Body of pancreas (tissue), 4 donors: ENCODE measurements around the gene TNFRSF1A. TPM values are rescaled to one million over a fixed set of nuclear protein-coding genes. Genes with fewer than 3 reads are reported as not detected.

ENCODE experiments used
- ATAC-seq: fragments of 150-250 bp; one replicate; pipeline ENCODE4 v1.9.1; 2016
- DNase-seq, 4 donors: peaks; one replicate each; pipeline ENCODE4 v3.0.0-alpha.2; 2019
- H3K27ac ChIP-seq, 4 donors: fragments of 200-600 bp; sonication (generic); 1 replicate in 3 of 4; 2 replicates in 1 of 4; pipeline versions ENCODE4 v1.5.1 to v1.6.1; 2016 to 2019; ENCODE audit warnings: mild to moderate bottlenecking in 1 of 4, mixed read lengths in 1 of 4, moderate library complexity in 1 of 4
- H3K27me3 ChIP-seq, 2 donors: fragments of 200-600 bp; sonication (generic); one replicate each; pipeline ENCODE4 v1.6.0; 2016; ENCODE audit warnings: mild to moderate bottlenecking in 1 of 2
- H3K36me3 ChIP-seq, 2 donors: fragments of 200-600 bp; sonication (generic); replicated peaks in 1 of 2; 2 replicates each; pipeline ENCODE4 v1.5.1; 2016; ENCODE audit warnings: low read depth in 2 of 2; ENCODE audit not compliant: insufficient read depth in 1 of 2
- H3K4me1 ChIP-seq: fragments of 200-600 bp; sonication (generic); one replicate; pipeline ENCODE4 v1.6.0; 2016
- H3K4me3 ChIP-seq, 2 donors: fragments of 200-600 bp; sonication (generic); 1 replicate in 1 of 2; 2 replicates in 1 of 2; pipeline ENCODE4 v1.5.1; 2016 to 2019
- H3K9me3 ChIP-seq, 3 donors: fragments of 200-600 bp; sonication (generic); 1 replicate in 2 of 3; 2 replicates in 1 of 3; pipeline ENCODE4 v1.5.1; 2016
- CTCF ChIP-seq, 7 experiments: fragments of 450-650 bp in 4 of 7; fragments of 200-600 bp in 3 of 7; sonication (generic) in 3 of 7; IDR thresholded peaks; one replicate each; pipeline ENCODE4 v1.5.1; 2016 to 2019; ENCODE audit warnings: antibody characterized with exemption in 7 of 7
- POLR2A ChIP-seq, 3 donors: fragments of 450-650 bp; IDR thresholded peaks; one replicate each; pipeline ENCODE4 v1.6.1; 2016; ENCODE audit warnings: antibody characterized with exemption in 3 of 3, mild to moderate bottlenecking in 2 of 3
- WGBS, 2 donors: methylation state at CpG; one replicate each; pipeline ENCODE4 v1.1.5; 2017; 5-methylcytosine and 5-hydroxymethylcytosine counted together
- intact Hi-C: fragments of 100-400 bp; cut with DNase I; formaldehyde crosslinking; loops from one replicate; pipeline ENCODE4 v1.15.1; 2023
- total RNA-seq, 2 donors: library from RNA; depleted of rRNA; stranded (reverse); fragments of >200 nt; gene quantifications; one replicate each; pipeline ENCODE4 v1.1.0, GENCODE V29; 2016

TNFRSF1A gene
- total RNA-seq, 2 donors from 2014 or later, result 54.5 to 92.0 TPM

DNA sequence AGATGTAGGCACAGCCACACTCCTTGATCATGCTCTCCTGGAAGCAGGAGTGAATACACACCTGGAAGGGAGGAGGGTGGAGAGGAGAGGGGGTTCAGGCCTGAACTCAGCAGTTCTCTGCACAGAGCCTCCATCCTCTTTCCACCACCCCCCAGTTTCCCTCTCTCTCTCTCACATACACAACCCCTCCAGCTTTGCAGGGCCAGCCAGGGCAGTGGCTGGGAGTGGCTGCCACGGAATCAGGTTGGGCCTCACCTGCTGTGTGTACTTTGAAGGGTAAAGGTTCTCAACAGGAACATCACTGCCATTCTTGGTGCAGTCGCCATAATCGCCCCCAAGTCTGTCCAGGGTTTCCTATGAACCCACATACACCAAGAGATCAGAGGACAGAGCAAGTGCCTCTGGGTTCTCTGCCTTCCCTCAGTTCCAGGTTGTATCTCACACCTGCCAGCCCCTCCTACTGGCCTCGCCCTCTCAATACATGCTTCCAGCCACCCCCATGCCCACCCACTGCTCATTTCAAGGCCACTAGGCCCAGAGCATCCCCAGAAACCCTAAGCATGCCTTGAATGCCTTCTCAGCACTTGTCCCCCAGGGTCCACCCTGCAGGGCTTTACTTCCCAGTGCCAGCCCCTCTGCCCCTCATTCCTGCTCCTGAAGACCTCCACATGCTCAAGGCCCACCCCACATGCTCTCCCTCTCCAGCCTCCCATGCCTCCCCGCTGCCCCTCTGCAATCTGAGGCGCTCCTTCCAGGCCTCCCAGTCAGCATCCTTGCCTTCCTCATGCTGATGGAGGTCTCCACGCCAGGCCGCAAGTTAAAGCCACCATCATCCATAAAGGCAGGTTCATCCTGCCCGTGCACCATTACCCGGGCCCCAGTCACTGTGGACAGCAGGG lies 12.9 kb upstream of the TNFRSF1A start:
- Histone ChIP-seq H3K4me1 (no peaks in the 10 kb centered on the region), H3K36me3 (no peaks in the 10 kb centered on the region), H3K27ac (no peak overlapping the region), H3K9me3 (no peaks in the 10 kb centered on the region), H3K27me3 (no peaks in the 10 kb centered on the region), H3K4me3 (no peak overlapping the region)
- DNase-seq (no peak), ATAC-seq (no peak)
- TF ChIP-seq POLR2A (IDR thresholded peaks at IDR 0.05) (no peak), CTCF (IDR thresholded peaks at IDR 0.05) (no peak)
- intact Hi-C loops, result no loop called here
- 91 to 94% methylated on average over 10 of the region's 10 CpGs for WGBS, 2 donors

GRCh38 chr12:6352193-6353173 lies 10.6 kb upstream of the TNFRSF1A start:
- TF ChIP-seq CTCF (IDR thresholded peaks at IDR 0.05), result no peak
- TF ChIP-seq POLR2A (IDR thresholded peaks at IDR 0.05), result no peak
- ATAC-seq, result no peak
- intact Hi-C loops, result no loop called here
- Histone ChIP-seq H3K9me3 (no peaks in the 10 kb centered on the region), H3K36me3 (no peaks in the 10 kb centered on the region), H3K27me3 (no peaks in the 10 kb centered on the region), H3K4me3 (no peak overlapping the region), H3K27ac (peak overlapping the region in 2 of 4 donors; percentile 2 to 31), H3K4me1 (peaks cover 9% of the 10 kb centered on the region)
- WGBS, 2 donors, result 64 to 67% methylated on average over 8 to 9 of the region's 9 CpGs
- DNase-seq, result no peak

DNA sequence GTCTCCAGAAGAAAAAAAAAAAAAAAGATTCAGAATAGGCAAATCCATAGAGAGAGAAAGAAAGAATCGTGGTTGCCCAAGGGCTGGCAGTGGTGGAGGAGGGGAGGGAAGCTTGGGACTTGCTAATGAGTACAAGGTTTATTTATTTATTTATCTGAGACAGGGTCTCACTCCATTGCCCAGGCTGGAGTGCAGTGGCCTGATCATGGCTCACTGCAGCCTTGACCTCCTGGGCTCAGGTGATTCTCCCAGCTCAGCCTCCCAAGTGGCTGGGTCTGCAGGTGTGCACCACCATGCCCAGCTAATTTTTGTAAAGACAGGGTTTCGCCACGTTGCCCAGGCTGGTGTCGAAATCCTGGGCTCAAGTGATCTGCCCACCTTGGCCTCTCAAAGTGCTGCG lies 9.7 kb upstream of the TNFRSF1A start:
- no peak for DNase-seq
- H3K27ac ChIP-seq, result no peak overlapping the region
- H3K4me3 ChIP-seq, result no peak overlapping the region
- ATAC-seq, result no peak
- WGBS, 2 donors, result 74 to 89% methylated on average over 5 of the region's 5 CpGs
- H3K27me3 ChIP-seq, result no peaks in the 10 kb centered on the region
- H3K4me1 ChIP-seq, result peaks cover 18% of the 10 kb centered on the region
- intact Hi-C loops, result no loop called here
- H3K36me3 ChIP-seq, result no peaks in the 10 kb centered on the region
- TF ChIP-seq CTCF (IDR thresholded peaks at IDR 0.05) (no peak), POLR2A (IDR thresholded peaks at IDR 0.05) (no peak)
- no peaks in the 10 kb centered on the region for H3K9me3 ChIP-seq

- peak; percentile 58 to 74 (median 68) for DNase-seq
- intact Hi-C loops, result no loop called here
These were observed 5.8 kb upstream of the TNFRSF1A start for GRCh38 chr12:6347367-6348338.

More at GRCh38 chr12:6347367-6348338, 5.8 kb upstream of the TNFRSF1A start:
- no peaks in the 10 kb centered on the region for H3K27me3 ChIP-seq
- WGBS, 2 donors, result 52 to 78% methylated on average over 10 to 19 of the region's 19 CpGs
- H3K4me1 ChIP-seq, result peaks cover 35% of the 10 kb centered on the region
- no peaks in the 10 kb centered on the region for H3K9me3 ChIP-seq
- no peak overlapping the region for H3K4me3 ChIP-seq
- ATAC-seq, result peak; percentile 67
- H3K27ac ChIP-seq, result peak overlapping the region in 3 of 4 donors; percentile 44 to 62 (median 45)
- no peaks in the 10 kb centered on the region for H3K36me3 ChIP-seq
- TF ChIP-seq CTCF (IDR thresholded peaks at IDR 0.05) (no peak), POLR2A (IDR thresholded peaks at IDR 0.05) (peak in 2 of 3 donors; percentile 50 to 57)
